ENCODE results near the gene LHX8.

The LHX8 gene

DNA sequence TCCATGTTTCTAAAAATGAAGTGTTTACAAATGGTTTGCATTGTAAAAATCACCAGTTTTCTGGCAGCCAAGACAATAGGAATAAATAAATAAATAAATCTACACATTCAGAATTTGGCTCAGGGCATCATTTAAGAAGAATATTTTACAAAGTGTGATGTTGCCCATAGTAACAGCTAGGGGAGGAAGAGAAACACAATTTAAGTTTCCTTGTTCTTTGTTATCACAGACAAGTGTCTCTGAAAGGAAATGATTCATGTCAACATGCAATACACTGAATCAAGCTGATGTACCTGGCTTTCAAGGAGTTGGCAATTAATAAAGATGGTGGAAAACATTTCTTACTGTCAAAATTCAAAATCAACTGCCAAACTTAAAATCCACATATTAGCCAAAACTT lies 74.7 kb downstream of the LHX8 start:
- DNase-seq: no peak
